HL-60/S4 treated with phorbol 12-myristate 13-acetate at 8.2 ng/mL for 4 days and 3 days (cell line): Measurements from ENCODE around the gene STX7.

Experiments
- in situ Hi-C: fragments of 300-500 bp; cut with MboI; formaldehyde crosslinking; loops from 2 replicates; pipeline ENCODE4 v1.15.0; 2022; ENCODE audit warnings: low sequenced_read_pairs

STX7 gene

GRCh38 chr6:132506869-132507808, 5.8 kb downstream of the STX7 start:
- in situ Hi-C loops, result loop anchor here (25.0 kb wide), 1 partner anchor 595 kb away; no protein-coding TSS in a partner anchor

- in situ Hi-C loops, result loop anchor here (25.0 kb wide), 1 partner anchor 594 kb away; no protein-coding TSS in a partner anchor
Observed at GRCh38 chr6:132506461-132506860, 6.5 kb downstream of the STX7 start.

GRCh38 chr6:132505158-132505557, 7.8 kb downstream of the STX7 start:
- in situ Hi-C loops, result loop anchor here (25.0 kb wide), 1 partner anchor 593 kb away; no protein-coding TSS in a partner anchor

- in situ Hi-C loops, result loop anchor here (25.0 kb wide), 1 partner anchor 592 kb away; no protein-coding TSS in a partner anchor
Observed at GRCh38 chr6:132504757-132505156, 8.2 kb downstream of the STX7 start.

- in situ Hi-C loops, result loop anchor here (25.0 kb wide), 1 partner anchor 587 kb away; no protein-coding TSS in a partner anchor
Observed at GRCh38 chr6:132499757-132500156, 13.2 kb downstream of the STX7 start.

- in situ Hi-C loops, result no loop called here
Observed at GRCh38 chr6:132498638-132499037, 14.3 kb downstream of the STX7 start.

- in situ Hi-C loops, result no loop called here
Observed at GRCh38 chr6:132496519-132497180, 16.3 kb downstream of the STX7 start.

GRCh38 chr6:132495604-132496079, 17.3 kb downstream of the STX7 start:
- in situ Hi-C loops, result no loop called here

GRCh38 chr6:132494954-132495353, 18.0 kb downstream of the STX7 start:
- in situ Hi-C loops, result no loop called here

- in situ Hi-C loops, result no loop called here
Observed at GRCh38 chr6:132491881-132492280, 21.0 kb downstream of the STX7 start.

- in situ Hi-C loops, result no loop called here
Observed at GRCh38 chr6:132491303-132491702, 21.6 kb downstream of the STX7 start.

GRCh38 chr6:132490478-132491204, 22.3 kb downstream of the STX7 start:
- in situ Hi-C loops, result no loop called here

GRCh38 chr6:132490024-132490423, 22.9 kb downstream of the STX7 start:
- in situ Hi-C loops, result no loop called here

GRCh38 chr6:132489376-132489775, 23.5 kb downstream of the STX7 start:
- in situ Hi-C loops, result loop anchor here (10.0 kb wide), 1 partner anchor 215 kb away; no protein-coding TSS in a partner anchor

- in situ Hi-C loops, result loop anchor here (10.0 kb wide), 1 partner anchor 213 kb away; no protein-coding TSS in a partner anchor
Observed at GRCh38 chr6:132487762-132488161, 25.2 kb downstream of the STX7 start.

GRCh38 chr6:132484680-132485018, 28.3 kb downstream of the STX7 start:
- in situ Hi-C loops, result loop anchor here (10.0 kb wide), 1 partner anchor 210 kb away; no protein-coding TSS in a partner anchor

GRCh38 chr6:132483779-132484679, 28.9 kb downstream of the STX7 start:
- in situ Hi-C loops, result loop anchor here (10.0 kb wide), 1 partner anchor 209 kb away; no protein-coding TSS in a partner anchor

GRCh38 chr6:132482581-132482980, 30.3 kb downstream of the STX7 start:
- in situ Hi-C loops, result loop anchor here (10.0 kb wide), 1 partner anchor 208 kb away; no protein-coding TSS in a partner anchor

GRCh38 chr6:132481189-132481588, 31.7 kb downstream of the STX7 start:
- in situ Hi-C loops, result loop anchor here (10.0 kb wide), 1 partner anchor 206 kb away; no protein-coding TSS in a partner anchor
